ENCODE data around the gene FAM89B.

FAM89B gene

GRCh38 chr11:65530157-65530496 is 42.2 kb upstream of the FAM89B start:
- peaks cover 3% of the 10 kb centered on the region for H3K79me2 ChIP-seq
- no peak overlapping the region for H3K27ac ChIP-seq
- no peaks in the 10 kb centered on the region for H3K36me3 ChIP-seq (ENCODE audit: control insufficient read depth, insufficient read depth, low read length)
- no peak overlapping the region for H3K4me3 ChIP-seq (ENCODE audit: low read depth, low read length)
- H3K9ac ChIP-seq = no peak overlapping the region
- TF ChIP-seq, protein P1, sequence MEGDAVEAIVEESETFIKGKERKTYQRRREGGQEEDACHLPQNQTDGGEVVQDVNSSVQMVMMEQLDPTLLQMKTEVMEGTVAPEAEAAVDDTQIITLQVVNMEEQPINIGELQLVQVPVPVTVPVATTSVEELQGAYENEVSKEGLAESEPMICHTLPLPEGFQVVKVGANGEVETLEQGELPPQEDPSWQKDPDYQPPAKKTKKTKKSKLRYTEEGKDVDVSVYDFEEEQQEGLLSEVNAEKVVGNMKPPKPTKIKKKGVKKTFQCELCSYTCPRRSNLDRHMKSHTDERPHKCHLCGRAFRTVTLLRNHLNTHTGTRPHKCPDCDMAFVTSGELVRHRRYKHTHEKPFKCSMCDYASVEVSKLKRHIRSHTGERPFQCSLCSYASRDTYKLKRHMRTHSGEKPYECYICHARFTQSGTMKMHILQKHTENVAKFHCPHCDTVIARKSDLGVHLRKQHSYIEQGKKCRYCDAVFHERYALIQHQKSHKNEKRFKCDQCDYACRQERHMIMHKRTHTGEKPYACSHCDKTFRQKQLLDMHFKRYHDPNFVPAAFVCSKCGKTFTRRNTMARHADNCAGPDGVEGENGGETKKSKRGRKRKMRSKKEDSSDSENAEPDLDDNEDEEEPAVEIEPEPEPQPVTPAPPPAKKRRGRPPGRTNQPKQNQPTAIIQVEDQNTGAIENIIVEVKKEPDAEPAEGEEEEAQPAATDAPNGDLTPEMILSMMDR (IDR thresholded peaks at IDR 0.05) = no peak
- H3K9me3 ChIP-seq (ENCODE audit: control insufficient read depth, low read length) = no peaks in the 10 kb centered on the region
- H3K4me2 ChIP-seq (ENCODE audit: low read length) = no peak overlapping the region
- no peak overlapping the region for H2AFZ ChIP-seq
- H3K4me1 ChIP-seq = no peaks in the 10 kb centered on the region
- no peaks in the 10 kb centered on the region for H3K27me3 ChIP-seq (ENCODE audit: control insufficient read depth, insufficient read depth, low read length)

- H2AFZ ChIP-seq = no peak overlapping the region
- no peaks in the 10 kb centered on the region for H3K36me3 ChIP-seq (ENCODE audit: control insufficient read depth, insufficient read depth, low read length)
- H3K27ac ChIP-seq = no peak overlapping the region
- H3K4me1 ChIP-seq = no peaks in the 10 kb centered on the region
- no peak overlapping the region for H3K4me3 ChIP-seq (ENCODE audit: low read depth, low read length)
- no peak overlapping the region for H3K9ac ChIP-seq
- no peaks in the 10 kb centered on the region for H3K79me2 ChIP-seq
- H3K4me2 ChIP-seq (ENCODE audit: low read length) = no peak overlapping the region
- H3K27me3 ChIP-seq (ENCODE audit: control insufficient read depth, insufficient read depth, low read length) = no peaks in the 10 kb centered on the region
- TF ChIP-seq, protein P1 (IDR thresholded peaks at IDR 0.05) = no peak
- no peaks in the 10 kb centered on the region for H3K9me3 ChIP-seq (ENCODE audit: control insufficient read depth, low read length)
Observed at GRCh38 chr11:65532388-65533064, 39.8 kb upstream of the FAM89B start.

DNA sequence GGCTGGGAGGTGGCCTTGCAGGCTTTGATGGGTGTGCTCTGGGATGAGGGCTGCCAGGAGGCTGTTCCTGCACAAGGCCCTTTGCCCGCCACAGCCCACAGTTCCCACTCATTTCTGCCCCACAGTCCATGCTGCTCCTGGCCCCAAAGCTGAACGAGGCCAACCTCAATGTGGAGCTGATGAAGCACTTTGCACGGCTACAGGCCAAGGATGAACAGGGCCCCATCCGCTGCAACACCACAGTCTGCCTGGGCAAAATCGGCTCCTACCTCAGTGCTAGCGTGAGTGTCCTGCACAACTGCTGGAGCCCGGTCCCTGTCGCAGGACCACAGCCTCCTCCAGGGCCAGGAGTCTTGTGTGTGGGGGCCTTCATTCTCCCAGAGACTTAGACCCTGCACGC is 37.2 kb upstream of the FAM89B start:
- H3K9me3 ChIP-seq (ENCODE audit: control insufficient read depth, low read length) = no peaks in the 10 kb centered on the region
- no peaks in the 10 kb centered on the region for H3K36me3 ChIP-seq (ENCODE audit: control insufficient read depth, insufficient read depth, low read length)
- no peaks in the 10 kb centered on the region for H3K79me2 ChIP-seq
- H3K4me3 ChIP-seq (ENCODE audit: low read depth, low read length) = no peak overlapping the region
- no peak overlapping the region for H3K4me2 ChIP-seq (ENCODE audit: low read length)
- no peak overlapping the region for H2AFZ ChIP-seq
- no peak overlapping the region for H3K27ac ChIP-seq
- no peak overlapping the region for H3K9ac ChIP-seq
- TF ChIP-seq, protein P1 (IDR thresholded peaks at IDR 0.05) = no peak
- no peaks in the 10 kb centered on the region for H3K4me1 ChIP-seq
- no peaks in the 10 kb centered on the region for H3K27me3 ChIP-seq (ENCODE audit: control insufficient read depth, insufficient read depth, low read length)

GRCh38 chr11:65536412-65537295 is 35.7 kb upstream of the FAM89B start:
- Histone ChIP-seq H3K9me3 (ENCODE audit: control insufficient read depth, low read length) (no peaks in the 10 kb centered on the region), H3K36me3 (ENCODE audit: control insufficient read depth, insufficient read depth, low read length) (no peaks in the 10 kb centered on the region), H3K4me1 (no peaks in the 10 kb centered on the region), H3K79me2 (no peaks in the 10 kb centered on the region), H3K4me2 (ENCODE audit: low read length) (no peak overlapping the region), H2AFZ (no peak overlapping the region), H3K27ac (no peak overlapping the region), H3K9ac (no peak overlapping the region), H3K27me3 (ENCODE audit: control insufficient read depth, insufficient read depth, low read length) (no peaks in the 10 kb centered on the region), H3K4me3 (ENCODE audit: low read depth, low read length) (no peak overlapping the region)
- TF ChIP-seq, protein P1 (IDR thresholded peaks at IDR 0.05) = no peak
